Fibroblast of skin of scalp (primary cell): ENCODE results near the gene ZSWIM8.
"Not testable (repeated sequence)": the region's sequence is repeated elsewhere in the genome, so short reads cannot be mapped to it uniquely, and the experiment has no call there.

Experiments
- DNase-seq: peaks from one replicate; pipeline ENCODE4 v3.0.0-alpha.2; 2013

ZSWIM8 gene

GRCh38 chr10:73816917-73817729, 31.7 kb downstream of the ZSWIM8 start:
- DNase-seq, result no peak

GRCh38 chr10:73817826-73818225, 32.4 kb downstream of the ZSWIM8 start:
- no peak for DNase-seq

- no peak for DNase-seq
Measured at GRCh38 chr10:73818402-73818801, 33.0 kb downstream of the ZSWIM8 start.

GRCh38 chr10:73819081-73819480, 33.7 kb downstream of the ZSWIM8 start:
- DNase-seq, result no peak

GRCh38 chr10:73819513-73820093, 34.2 kb downstream of the ZSWIM8 start:
- no peak for DNase-seq

- no peak for DNase-seq
Measured at GRCh38 chr10:73823391-73823790, 38.0 kb downstream of the ZSWIM8 start.

GRCh38 chr10:73824146-73824725, 38.8 kb downstream of the ZSWIM8 start:
- DNase-seq, result no peak

- DNase-seq, result peak; percentile 35
Measured at GRCh38 chr10:73827346-73828089, 42.1 kb downstream of the ZSWIM8 start.

GRCh38 chr10:73828161-73828560, 42.8 kb downstream of the ZSWIM8 start:
- DNase-seq, result no peak

- not testable (repeated sequence) for DNase-seq
Measured at GRCh38 chr10:73829090-73829489, 43.7 kb downstream of the ZSWIM8 start.

GRCh38 chr10:73836427-73836980, 51.1 kb downstream of the ZSWIM8 start:
- DNase-seq, result no peak

- no peak for DNase-seq
Measured at GRCh38 chr10:73837072-73837471, 51.7 kb downstream of the ZSWIM8 start.

- DNase-seq, result no peak
Measured at GRCh38 chr10:73838008-73838567, 52.7 kb downstream of the ZSWIM8 start.

GRCh38 chr10:73838827-73839226, 53.4 kb downstream of the ZSWIM8 start:
- DNase-seq, result no peak

- DNase-seq, result no peak
Measured at GRCh38 chr10:73839276-73839966, 54.0 kb downstream of the ZSWIM8 start.

GRCh38 chr10:73840056-73840402, 54.6 kb downstream of the ZSWIM8 start:
- no peak for DNase-seq

- DNase-seq, result no peak
Measured at GRCh38 chr10:73840403-73841060, 55.1 kb downstream of the ZSWIM8 start.

- DNase-seq, result no peak
Measured at GRCh38 chr10:73841061-73841421, 55.6 kb downstream of the ZSWIM8 start.

- DNase-seq, result no peak
Measured at GRCh38 chr10:73841526-73842285, 56.3 kb downstream of the ZSWIM8 start.

GRCh38 chr10:73842349-73842748, 56.9 kb downstream of the ZSWIM8 start:
- no peak for DNase-seq

- DNase-seq, result no peak
Measured at GRCh38 chr10:73843261-73843660, 57.9 kb downstream of the ZSWIM8 start.
